HepG2 (cell line): Measurements from ENCODE around the gene ALDH4A1. TPM values are rescaled to one million over a fixed set of nuclear protein-coding genes. Genes with fewer than 3 reads are reported as not detected.

ENCODE experiments used
- ATF5 ChIP-seq: sonication (generic); formaldehyde crosslinking; IDR thresholded peaks from 2 replicates; pipeline ENCODE4 v1.4.0; 2020; ENCODE audit warnings: mild to moderate bottlenecking, low read depth, missing genetic modification reagents
- ATF6 ChIP-seq: sonication (generic); formaldehyde crosslinking; conservative IDR thresholded peaks from 2 replicates; pipeline ENCODE4 v1.4.0; 2020; ENCODE audit warnings: missing genetic modification reagents
- EHMT2 ChIP-seq: fragments of 200-600 bp; sonication (generic); IDR thresholded peaks from 2 replicates; pipeline ENCODE4 v1.7.0; 2017; ENCODE audit warnings: antibody characterized with exemption, low read depth, low read length, borderline replicate concordance
- MAX ChIP-seq: IDR thresholded peaks from 2 replicates; pipeline ENCODE4 v1.6.1; 2012; ENCODE audit warnings: inconsistent platforms
- ONECUT2 ChIP-seq: sonication (generic); formaldehyde crosslinking; IDR thresholded peaks from 2 replicates; pipeline ENCODE4 v1.4.0; 2020; ENCODE audit warnings: missing genetic modification reagents
- PRPF4 ChIP-seq: fragments of 200-400 bp; formaldehyde crosslinking; IDR thresholded peaks from 2 replicates; pipeline ENCODE4 v1.6.1; 2016; ENCODE audit warnings: low read length, low read depth; ENCODE audit not compliant: poor library complexity, severe bottlenecking
- UBTF ChIP-seq: sonication (generic); formaldehyde crosslinking; IDR thresholded peaks from 2 replicates; pipeline ENCODE4 v1.4.0; 2020; ENCODE audit warnings: mild to moderate bottlenecking, missing genetic modification reagents
- ZFAT ChIP-seq: sonication (generic); formaldehyde crosslinking; conservative IDR thresholded peaks from 2 replicates; pipeline ENCODE4 v1.8.1; 2023; ENCODE audit warnings: missing genetic modification reagents, inconsistent platforms
- ZKSCAN5 ChIP-seq: sonication (generic); formaldehyde crosslinking; IDR thresholded peaks from 2 replicates; pipeline ENCODE4 v1.5.1; 2020; ENCODE audit warnings: mild to moderate bottlenecking, missing genetic modification reagents
- ZNF205 ChIP-seq: IDR thresholded peaks from 2 replicates; pipeline ENCODE4 v1.6.1; 2018; ENCODE audit warnings: missing biosample characterization, missing genetic modification reagents
- ZNF407 ChIP-seq: sonication (generic); formaldehyde crosslinking; IDR thresholded peaks from one replicate; pipeline ENCODE4 v1.5.1; 2020; ENCODE audit warnings: mild to moderate bottlenecking, missing genetic modification reagents; ENCODE audit errors: not compliant biosample characterization
- ZNF597 ChIP-seq: sonication (generic); formaldehyde crosslinking; IDR thresholded peaks from 2 replicates; pipeline ENCODE4 v1.5.0; 2020; ENCODE audit warnings: missing genetic modification reagents
- ZNF615 ChIP-seq: sonication (generic); formaldehyde crosslinking; IDR thresholded peaks from 2 replicates; pipeline ENCODE4 v1.5.0; 2020; ENCODE audit warnings: mild to moderate bottlenecking, missing genetic modification reagents, borderline replicate concordance
- polyA plus RNA-seq, 8 experiments: library from polyadenylated mRNA; depleted of rRNA in 3 of 8; stranded (reverse) in 7 of 8; unstranded in 1 of 8; fragments of >200 nt; fragmentation: Illumina TruSeq in 4 of 8; extraction: Trizol in 4 of 8; gene quantifications; 2 replicates each; pipeline versions ENCODE4 v1.2.1 to v1.2.3, GENCODE V29; 2011 to 2016; ENCODE audit warnings: low read depth in 4 of 8, missing spikeins in 1 of 8, mixed read lengths in 1 of 8; ENCODE audit not compliant: insufficient read depth in 1 of 8
- total RNA-seq, 5 experiments: library from RNA; depleted of rRNA; stranded (reverse); fragments of >200 nt; fragmentation: Illumina TruSeq; extraction: Trizol; gene quantifications; 2 replicates each; pipeline ENCODE4 v1.2.3, GENCODE V29; 2016; ENCODE audit warnings: low read depth in 1 of 5

The ALDH4A1 gene
- total and polyA plus RNA-seq, 2 of the 13 experiments (the other 11 are each of a cell fraction or from before 2014, with no cell fraction given) = 76.4 to 240 TPM

GRCh38 chr1:18901147-18901951, 1.0 kb downstream of the ALDH4A1 start (continued):
- no peak for TF ChIP-seq ZKSCAN5 (CRISPR knock-in tag)
- no peak for TF ChIP-seq EHMT2
- TF ChIP-seq PRPF4 = no peak
- TF ChIP-seq ATF6 (CRISPR knock-in tag) = no peak
- TF ChIP-seq ZNF407 (CRISPR knock-in tag) = no peak
- no peak for TF ChIP-seq ATF5 (CRISPR knock-in tag)
- TF ChIP-seq ONECUT2 (CRISPR knock-in tag) = no peak
- peak; percentile 75 for TF ChIP-seq MAX
- no peak for TF ChIP-seq ZNF597
- no peak for TF ChIP-seq ZFAT
- peak; percentile 82 for TF ChIP-seq ZNF205 (CRISPR knock-in tag)
- TF ChIP-seq UBTF = peak; percentile 60
- no peak for TF ChIP-seq ZNF615 (CRISPR knock-in tag)
